ENCODE results near the gene HEXA. TPM values are rescaled to one million over a fixed set of nuclear protein-coding genes. Genes with fewer than 3 reads are reported as not detected.

HEXA gene
- total RNA-seq, 1 experiment from 2014 or later = 49.7 TPM

- TF ChIP-seq ZNF512 (CRISPR knock-in tag; IDR thresholded peaks at IDR 0.05; ENCODE audit: borderline replicate concordance) (peak; percentile 90; the same call in 1 of the 2 replicates), TP53 (CRISPR knock-in tag; IDR thresholded peaks at IDR 0.05) (peak; percentile 98), SMAD3 (CRISPR knock-in tag; IDR thresholded peaks at IDR 0.05; ENCODE audit: borderline replicate concordance) (peak; percentile 97), ATF3 (CRISPR knock-in tag; conservative IDR thresholded peaks at IDR 0.05) (peak; percentile 88), SP1 (CRISPR knock-in tag; conservative IDR thresholded peaks at IDR 0.05) (peak; percentile 79), JUN (CRISPR knock-in tag; IDR thresholded peaks at IDR 0.05) (peak; percentile 99), CREM (CRISPR knock-in tag; IDR thresholded peaks at IDR 0.05) (peak; percentile 91), ZNF532 (CRISPR knock-in tag; IDR thresholded peaks at IDR 0.05; ENCODE audit: borderline replicate concordance) (no peak), ZNF263 (CRISPR knock-in tag; IDR thresholded peaks at IDR 0.05; ENCODE audit: low read depth) (peak; percentile 75; the same call in 1 of the 2 replicates), HMGA2 (CRISPR knock-in tag; IDR thresholded peaks at IDR 0.05) (no peak), EMX1 (CRISPR knock-in tag; IDR thresholded peaks at IDR 0.05) (no peak), ATF1 (CRISPR knock-in tag; IDR thresholded peaks at IDR 0.05) (peak; percentile 98), ZNF281 (CRISPR knock-in tag; IDR thresholded peaks at IDR 0.05) (peak; percentile 97), NR2C2 (CRISPR knock-in tag; IDR thresholded peaks at IDR 0.05) (peak; percentile 85), ZNF416 (CRISPR knock-in tag; IDR thresholded peaks at IDR 0.05) (no peak), CDX4 (CRISPR knock-in tag; IDR thresholded peaks at IDR 0.05; ENCODE audit: borderline replicate concordance) (no peak), ZNF425 (CRISPR knock-in tag; conservative IDR thresholded peaks at IDR 0.05) (no peak), ZNF423 (CRISPR knock-in tag; IDR thresholded peaks at IDR 0.05) (no peak), CREB1 (CRISPR knock-in tag; IDR thresholded peaks at IDR 0.05) (peak; percentile 98), USF2 (CRISPR knock-in tag; IDR thresholded peaks at IDR 0.05) (peak; percentile 42; the same call in 1 of the 2 replicates), E2F1 (CRISPR knock-in tag; IDR thresholded peaks at IDR 0.05) (peak; percentile 98), ATF6 (CRISPR knock-in tag; IDR thresholded peaks at IDR 0.05) (0 out of 2 replicates have a peak, but pooled peaks have one; percentile 64)
Measured at GRCh38 chr15:72319360-72319984, 56.3 kb downstream of the HEXA start (continued).

All from WTC11 (cell line).